ENCODE measurements around the gene VMP1.

Gene VMP1

DNA sequence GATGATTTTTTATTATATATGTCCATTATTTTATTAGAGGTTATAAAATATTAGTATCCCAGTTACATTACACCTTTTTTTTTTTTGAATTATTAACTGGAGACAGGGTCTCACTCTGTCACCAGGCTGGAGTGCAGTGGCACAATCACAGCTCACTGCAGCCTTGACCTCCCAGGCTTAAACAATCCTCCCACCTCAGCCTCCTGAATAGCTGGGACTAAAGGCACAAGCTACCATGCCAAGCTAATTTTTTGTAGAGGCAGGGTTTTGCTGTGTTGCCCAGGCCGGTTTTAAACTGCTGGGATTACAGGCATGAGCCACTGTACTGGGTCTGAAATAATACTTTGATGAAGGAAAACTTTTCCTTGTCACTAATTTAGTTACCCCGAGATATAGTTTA, 63.6 kb downstream of the VMP1 start:
- peaks cover 20 to 29% of the 10 kb centered on the region in 2 experiments for H3K36me3 ChIP-seq (ENCODE audit: control insufficient read depth in 2 of 2, insufficient read depth in 1 of 2, low read length in 2 of 2)
- ChIA-PET CTCF (no interaction called here), POLR2A (interaction anchor here (0.7 to 1.0 kb wide), 2 partner anchors 12 to 69 kb away, joined by 4 to 6 read pairs; no protein-coding TSS in a partner anchor)
- peaks cover 11% of the 10 kb centered on the region for H3K4me1 ChIP-seq (ENCODE audit: control insufficient read depth, insufficient read depth, low read length)
- no peaks in the 10 kb centered on the region for H3K9me3 ChIP-seq (ENCODE audit: control insufficient read depth, insufficient read depth, low read depth, low read length)
- TF ChIP-seq, protein P1, sequence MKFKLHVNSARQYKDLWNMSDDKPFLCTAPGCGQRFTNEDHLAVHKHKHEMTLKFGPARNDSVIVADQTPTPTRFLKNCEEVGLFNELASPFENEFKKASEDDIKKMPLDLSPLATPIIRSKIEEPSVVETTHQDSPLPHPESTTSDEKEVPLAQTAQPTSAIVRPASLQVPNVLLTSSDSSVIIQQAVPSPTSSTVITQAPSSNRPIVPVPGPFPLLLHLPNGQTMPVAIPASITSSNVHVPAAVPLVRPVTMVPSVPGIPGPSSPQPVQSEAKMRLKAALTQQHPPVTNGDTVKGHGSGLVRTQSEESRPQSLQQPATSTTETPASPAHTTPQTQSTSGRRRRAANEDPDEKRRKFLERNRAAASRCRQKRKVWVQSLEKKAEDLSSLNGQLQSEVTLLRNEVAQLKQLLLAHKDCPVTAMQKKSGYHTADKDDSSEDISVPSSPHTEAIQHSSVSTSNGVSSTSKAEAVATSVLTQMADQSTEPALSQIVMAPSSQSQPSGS (tag by site-specific recombination; IDR thresholded peaks at IDR 0.05; ENCODE audit: low read depth) = no peak
- no peak for TF ChIP-seq ZNF223 (tag by site-specific recombination; IDR thresholded peaks at IDR 0.05)
- TF ChIP-seq ZNF514 (tag by site-specific recombination; IDR thresholded peaks at IDR 0.05) = no peak
- no peak for TF ChIP-seq ZNF169 (tag by site-specific recombination; IDR thresholded peaks at IDR 0.05)
- no peak for TF ChIP-seq GLIS2 (tag by site-specific recombination; IDR thresholded peaks at IDR 0.05)
- H3K27ac ChIP-seq (ENCODE audit: extremely low read depth, low read depth, low read length) = no peak overlapping the region
- H3K4me3 ChIP-seq (ENCODE audit: low read depth, low read length) = no peak overlapping the region

DNA sequence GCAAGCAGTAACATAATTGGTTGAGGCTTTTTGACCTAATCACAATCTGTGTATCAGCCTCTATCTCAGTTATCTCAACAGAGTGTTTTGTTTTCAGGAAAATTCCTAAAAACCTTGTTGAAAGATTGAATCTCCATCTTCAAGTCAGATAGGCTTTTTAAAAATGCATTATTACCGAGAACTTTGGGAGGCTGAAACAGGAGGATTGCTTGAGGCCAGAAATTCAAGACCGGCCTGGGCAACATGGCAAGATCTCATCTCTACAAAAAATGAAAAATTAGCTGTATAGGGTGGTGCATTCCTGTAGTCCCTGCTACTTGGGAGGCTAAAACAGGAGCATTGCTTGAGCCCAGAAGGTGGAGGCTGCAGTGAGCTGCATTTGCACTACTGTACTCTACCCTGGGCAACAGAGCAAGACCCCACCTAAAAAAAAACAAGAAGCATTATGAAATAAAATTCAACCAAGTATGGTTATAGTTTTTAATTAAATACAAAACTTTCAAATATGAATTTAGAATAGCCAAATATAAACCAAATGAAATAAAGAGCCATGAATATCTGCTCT, 68.4 kb downstream of the VMP1 start:
- Histone ChIP-seq H3K36me3 (ENCODE audit: control insufficient read depth in 2 of 2, insufficient read depth in 1 of 2, low read length in 2 of 2) (peaks cover 21 to 37% of the 10 kb centered on the region in 2 experiments), H3K4me3 (ENCODE audit: low read depth, low read length) (no peak overlapping the region), H3K4me1 (ENCODE audit: control insufficient read depth, insufficient read depth, low read length) (no peaks in the 10 kb centered on the region; the same call in 1 of the 2 replicates), H3K9me3 (ENCODE audit: control insufficient read depth, insufficient read depth, low read depth, low read length) (no peaks in the 10 kb centered on the region), H3K27ac (ENCODE audit: extremely low read depth, low read depth, low read length) (no peak overlapping the region)
- 0 out of 2 replicates have a peak, but pooled peaks have one; percentile 36 for TF ChIP-seq ZNF121 (tag by site-specific recombination; IDR thresholded peaks at IDR 0.05)
- TF ChIP-seq ZNF214 (tag by site-specific recombination; IDR thresholded peaks at IDR 0.05; ENCODE audit: borderline replicate concordance) = no peak
- CTCF ChIA-PET = interaction anchor here (0.6 to 2.0 kb wide), 2 partner anchors 22 to 85 kb away, joined by 3 to 7 read pairs; no protein-coding TSS in a partner anchor
- POLR2A ChIA-PET = no interaction called here

DNA sequence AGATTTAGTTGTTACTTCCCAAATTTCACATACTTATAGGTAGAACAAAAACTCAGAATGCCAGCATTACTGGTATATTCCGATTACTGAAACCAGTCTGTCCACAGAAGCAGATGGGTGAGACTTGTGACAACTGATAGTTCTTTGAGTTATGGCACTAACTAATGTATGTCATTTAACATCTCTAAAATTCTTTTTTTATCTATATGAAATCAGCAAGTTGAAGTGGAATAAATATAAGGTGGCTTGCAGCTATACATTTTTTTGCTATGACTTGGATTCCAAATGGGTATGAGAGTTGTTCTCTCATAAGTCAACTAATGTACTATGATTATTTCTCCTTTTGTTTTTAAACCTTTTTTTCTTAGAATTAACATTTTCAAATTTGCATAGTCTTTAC, 69.1 kb downstream of the VMP1 start:
- POLR2A ChIA-PET = no interaction called here
- no peaks in the 10 kb centered on the region; the same call in 1 of the 2 replicates for H3K4me1 ChIP-seq (ENCODE audit: control insufficient read depth, insufficient read depth, low read length)
- no peaks in the 10 kb centered on the region for H3K9me3 ChIP-seq (ENCODE audit: control insufficient read depth, insufficient read depth, low read depth, low read length)
- H3K27ac ChIP-seq (ENCODE audit: extremely low read depth, low read depth, low read length) = no peak overlapping the region
- peaks cover 21 to 37% of the 10 kb centered on the region in 2 experiments for H3K36me3 ChIP-seq (ENCODE audit: control insufficient read depth in 2 of 2, insufficient read depth in 1 of 2, low read length in 2 of 2)
- CTCF ChIA-PET = interaction anchor here (2.0 kb wide), 1 partner anchor 23 kb away, joined by 7 read pairs; no protein-coding TSS in a partner anchor
- H3K4me3 ChIP-seq (ENCODE audit: low read depth, low read length) = no peak overlapping the region
- TF ChIP-seq IKZF3 (tag by site-specific recombination; IDR thresholded peaks at IDR 0.05) (no peak), ZNF366 (tag by site-specific recombination; conservative IDR thresholded peaks at IDR 0.05) (no peak), ZNF2 (tag by site-specific recombination; IDR thresholded peaks at IDR 0.05) (no peak), ZNF521 (tag by site-specific recombination; IDR thresholded peaks at IDR 0.05) (no peak), ZNF292 (tag by site-specific recombination; IDR thresholded peaks at IDR 0.05; ENCODE audit: borderline replicate concordance, low read depth) (no peak), ZNF623 (tag by site-specific recombination; IDR thresholded peaks at IDR 0.05) (no peak), ZNF610 (tag by site-specific recombination; IDR thresholded peaks at IDR 0.05; ENCODE audit: borderline replicate concordance) (no peak), ZNF830 (tag by site-specific recombination; IDR thresholded peaks at IDR 0.05; ENCODE audit: low read depth) (no peak), ZNF391 (tag by site-specific recombination; IDR thresholded peaks at IDR 0.05; ENCODE audit: borderline replicate concordance, low read depth) (no peak), ZNF777 (tag by site-specific recombination; IDR thresholded peaks at IDR 0.05; ENCODE audit: borderline replicate concordance) (no peak), ZNF223 (tag by site-specific recombination; IDR thresholded peaks at IDR 0.05) (no peak), ZNF211 (tag by site-specific recombination; IDR thresholded peaks at IDR 0.05; ENCODE audit: low read depth) (no peak), KLF10 (tag by site-specific recombination; IDR thresholded peaks at IDR 0.05) (no peak), ZXDB (tag by site-specific recombination; IDR thresholded peaks at IDR 0.05) (no peak)
- TF ChIP-seq, protein P2, sequence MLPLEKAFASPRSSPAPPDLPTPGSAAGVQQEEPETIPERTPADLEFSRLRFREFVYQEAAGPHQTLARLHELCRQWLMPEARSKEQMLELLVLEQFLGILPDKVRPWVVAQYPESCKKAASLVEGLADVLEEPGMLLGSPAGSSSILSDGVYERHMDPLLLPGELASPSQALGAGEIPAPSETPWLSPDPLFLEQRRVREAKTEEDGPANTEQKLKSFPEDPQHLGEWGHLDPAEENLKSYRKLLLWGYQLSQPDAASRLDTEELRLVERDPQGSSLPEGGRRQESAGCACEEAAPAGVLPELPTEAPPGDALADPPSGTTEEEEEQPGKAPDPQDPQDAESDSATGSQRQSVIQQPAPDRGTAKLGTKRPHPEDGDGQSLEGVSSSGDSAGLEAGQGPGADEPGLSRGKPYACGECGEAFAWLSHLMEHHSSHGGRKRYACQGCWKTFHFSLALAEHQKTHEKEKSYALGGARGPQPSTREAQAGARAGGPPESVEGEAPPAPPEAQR (tag by site-specific recombination; IDR thresholded peaks at IDR 0.05) = no peak
- TF ChIP-seq, protein P3, sequence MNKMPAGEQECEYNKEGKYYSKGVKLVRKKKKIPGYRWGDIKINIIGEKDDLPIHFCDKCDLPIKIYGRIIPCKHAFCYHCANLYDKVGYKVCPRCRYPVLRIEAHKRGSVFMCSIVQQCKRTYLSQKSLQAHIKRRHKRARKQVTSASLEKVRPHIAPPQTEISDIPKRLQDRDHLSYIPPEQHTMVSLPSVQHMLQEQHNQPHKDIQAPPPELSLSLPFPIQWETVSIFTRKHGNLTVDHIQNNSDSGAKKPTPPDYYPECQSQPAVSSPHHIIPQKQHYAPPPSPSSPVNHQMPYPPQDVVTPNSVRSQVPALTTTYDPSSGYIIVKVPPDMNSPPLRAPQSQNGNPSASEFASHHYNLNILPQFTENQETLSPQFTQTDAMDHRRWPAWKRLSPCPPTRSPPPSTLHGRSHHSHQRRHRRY (tag by site-specific recombination; IDR thresholded peaks at IDR 0.05) = no peak
- TF ChIP-seq, protein P4, sequence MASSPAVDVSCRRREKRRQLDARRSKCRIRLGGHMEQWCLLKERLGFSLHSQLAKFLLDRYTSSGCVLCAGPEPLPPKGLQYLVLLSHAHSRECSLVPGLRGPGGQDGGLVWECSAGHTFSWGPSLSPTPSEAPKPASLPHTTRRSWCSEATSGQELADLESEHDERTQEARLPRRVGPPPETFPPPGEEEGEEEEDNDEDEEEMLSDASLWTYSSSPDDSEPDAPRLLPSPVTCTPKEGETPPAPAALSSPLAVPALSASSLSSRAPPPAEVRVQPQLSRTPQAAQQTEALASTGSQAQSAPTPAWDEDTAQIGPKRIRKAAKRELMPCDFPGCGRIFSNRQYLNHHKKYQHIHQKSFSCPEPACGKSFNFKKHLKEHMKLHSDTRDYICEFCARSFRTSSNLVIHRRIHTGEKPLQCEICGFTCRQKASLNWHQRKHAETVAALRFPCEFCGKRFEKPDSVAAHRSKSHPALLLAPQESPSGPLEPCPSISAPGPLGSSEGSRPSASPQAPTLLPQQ (tag by site-specific recombination; IDR thresholded peaks at IDR 0.05) = no peak
- TF ChIP-seq, protein P5, sequence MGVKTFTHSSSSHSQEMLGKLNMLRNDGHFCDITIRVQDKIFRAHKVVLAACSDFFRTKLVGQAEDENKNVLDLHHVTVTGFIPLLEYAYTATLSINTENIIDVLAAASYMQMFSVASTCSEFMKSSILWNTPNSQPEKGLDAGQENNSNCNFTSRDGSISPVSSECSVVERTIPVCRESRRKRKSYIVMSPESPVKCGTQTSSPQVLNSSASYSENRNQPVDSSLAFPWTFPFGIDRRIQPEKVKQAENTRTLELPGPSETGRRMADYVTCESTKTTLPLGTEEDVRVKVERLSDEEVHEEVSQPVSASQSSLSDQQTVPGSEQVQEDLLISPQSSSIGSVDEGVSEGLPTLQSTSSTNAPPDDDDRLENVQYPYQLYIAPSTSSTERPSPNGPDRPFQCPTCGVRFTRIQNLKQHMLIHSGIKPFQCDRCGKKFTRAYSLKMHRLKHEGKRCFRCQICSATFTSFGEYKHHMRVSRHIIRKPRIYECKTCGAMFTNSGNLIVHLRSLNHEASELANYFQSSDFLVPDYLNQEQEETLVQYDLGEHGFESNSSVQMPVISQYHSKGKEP (tag by site-specific recombination; IDR thresholded peaks at IDR 0.05) = no peak
